ENCODE data around the gene HDAC9.

HDAC9 gene

DNA sequence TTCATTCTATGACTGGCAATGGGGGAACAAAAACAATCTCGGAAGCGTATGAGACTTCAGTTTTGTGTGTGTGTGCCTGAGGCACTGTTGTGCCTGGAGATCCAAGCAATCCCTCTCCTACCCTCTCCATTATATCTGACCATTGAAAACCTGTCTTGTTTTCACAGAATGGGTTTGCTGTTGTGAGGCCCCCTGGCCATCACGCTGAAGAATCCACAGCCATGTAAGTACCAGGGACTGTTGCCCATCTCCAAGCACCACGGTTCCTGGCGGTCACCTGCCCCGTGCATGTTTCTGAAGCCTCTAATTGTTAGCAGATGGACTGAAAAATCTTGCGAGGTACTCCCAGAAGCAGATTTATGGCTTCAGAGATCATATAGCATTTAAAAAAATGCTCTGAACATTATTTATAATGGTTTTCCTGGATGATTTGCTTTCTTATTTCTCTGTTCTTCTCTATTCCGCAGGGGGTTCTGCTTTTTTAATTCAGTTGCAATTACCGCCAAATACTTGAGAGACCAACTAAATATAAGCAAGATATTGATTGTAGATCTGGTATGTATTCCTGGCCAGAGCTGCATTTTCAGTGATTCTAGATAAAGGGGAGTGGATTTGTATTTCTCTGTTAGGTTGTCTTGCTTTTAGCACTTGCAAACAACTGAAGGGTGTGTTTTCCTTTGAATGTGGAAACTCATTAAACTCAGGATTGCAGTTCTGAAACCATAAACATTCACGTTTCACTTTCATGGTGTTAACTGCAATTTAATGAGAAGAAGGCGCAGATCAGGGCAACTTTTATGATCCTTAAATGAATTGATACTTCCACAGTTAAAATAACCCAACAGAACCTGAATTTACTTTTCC lies 333.7 kb downstream of the HDAC9 start:
- peak; percentile 53 for DNase-seq
- H3K27me3 ChIP-seq, result no peaks in the 10 kb centered on the region
- H3K9me3 ChIP-seq, result no peaks in the 10 kb centered on the region
- TF ChIP-seq, protein P1, sequence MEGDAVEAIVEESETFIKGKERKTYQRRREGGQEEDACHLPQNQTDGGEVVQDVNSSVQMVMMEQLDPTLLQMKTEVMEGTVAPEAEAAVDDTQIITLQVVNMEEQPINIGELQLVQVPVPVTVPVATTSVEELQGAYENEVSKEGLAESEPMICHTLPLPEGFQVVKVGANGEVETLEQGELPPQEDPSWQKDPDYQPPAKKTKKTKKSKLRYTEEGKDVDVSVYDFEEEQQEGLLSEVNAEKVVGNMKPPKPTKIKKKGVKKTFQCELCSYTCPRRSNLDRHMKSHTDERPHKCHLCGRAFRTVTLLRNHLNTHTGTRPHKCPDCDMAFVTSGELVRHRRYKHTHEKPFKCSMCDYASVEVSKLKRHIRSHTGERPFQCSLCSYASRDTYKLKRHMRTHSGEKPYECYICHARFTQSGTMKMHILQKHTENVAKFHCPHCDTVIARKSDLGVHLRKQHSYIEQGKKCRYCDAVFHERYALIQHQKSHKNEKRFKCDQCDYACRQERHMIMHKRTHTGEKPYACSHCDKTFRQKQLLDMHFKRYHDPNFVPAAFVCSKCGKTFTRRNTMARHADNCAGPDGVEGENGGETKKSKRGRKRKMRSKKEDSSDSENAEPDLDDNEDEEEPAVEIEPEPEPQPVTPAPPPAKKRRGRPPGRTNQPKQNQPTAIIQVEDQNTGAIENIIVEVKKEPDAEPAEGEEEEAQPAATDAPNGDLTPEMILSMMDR (IDR thresholded peaks at IDR 0.05; ENCODE audit: low read depth, low read length), result no peak
- H3K4me3 ChIP-seq (ENCODE audit: low read depth, low read length), result peak overlapping the region; percentile 42
- peaks cover 24% of the 10 kb centered on the region for H3K4me1 ChIP-seq
- H3K36me3 ChIP-seq, result no peaks in the 10 kb centered on the region

DNA sequence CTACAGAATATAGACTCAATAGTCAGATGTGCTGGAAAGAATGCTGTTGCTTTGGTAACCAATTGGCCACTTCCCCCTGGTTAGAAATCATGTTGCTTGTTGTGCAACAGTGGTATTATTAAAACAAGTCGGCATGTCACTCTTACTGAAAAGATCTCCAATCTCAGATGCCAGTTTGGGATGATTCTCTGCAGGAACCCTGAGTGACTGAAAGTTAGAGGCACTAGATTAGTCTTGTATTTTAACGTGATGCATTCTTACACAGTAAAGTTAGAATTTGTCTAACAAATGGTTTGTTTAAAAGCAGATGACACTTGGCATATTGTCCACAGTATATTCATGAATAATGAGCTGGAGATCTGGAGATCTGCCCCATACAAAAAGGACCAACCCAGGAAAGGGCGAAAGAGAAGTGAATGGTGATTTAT lies 334.3 kb downstream of the HDAC9 start:
- DNase-seq, result no peak

DNA sequence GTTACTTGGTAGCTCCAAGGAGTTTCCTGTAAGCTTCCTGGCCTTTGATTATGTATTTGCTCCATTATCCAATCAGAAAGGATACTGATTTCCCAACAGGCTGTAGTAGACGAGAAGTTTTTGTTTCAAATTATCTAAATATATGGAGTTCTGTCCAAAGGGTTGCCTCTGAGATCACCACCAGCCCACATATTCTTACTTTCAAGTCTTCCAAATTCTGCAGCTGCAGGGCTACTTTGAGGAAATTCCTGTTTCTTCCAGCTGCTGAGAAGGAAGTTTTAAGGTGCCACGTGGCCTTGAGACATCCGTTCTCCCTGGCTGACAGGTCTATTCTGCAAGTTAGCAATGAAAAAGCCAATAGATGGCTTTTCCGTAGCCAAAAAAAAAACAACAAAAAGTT lies 335.9 kb downstream of the HDAC9 start:
- TF ChIP-seq, protein P1 (IDR thresholded peaks at IDR 0.05; ENCODE audit: low read depth, low read length), result no peak
- no peak for DNase-seq
- Histone ChIP-seq H3K27me3 (no peaks in the 10 kb centered on the region), H3K4me1 (peaks cover 38% of the 10 kb centered on the region), H3K36me3 (no peaks in the 10 kb centered on the region), H3K4me3 (ENCODE audit: low read depth, low read length) (no peak overlapping the region), H3K9me3 (no peaks in the 10 kb centered on the region)

More for the DNA sequence above, 334.3 kb downstream of the HDAC9 start:
- Histone ChIP-seq H3K4me3 (ENCODE audit: low read depth, low read length) (peak overlapping the region; percentile 42), H3K36me3 (no peaks in the 10 kb centered on the region), H3K27me3 (no peaks in the 10 kb centered on the region), H3K4me1 (peaks cover 27% of the 10 kb centered on the region), H3K9me3 (no peaks in the 10 kb centered on the region)
- TF ChIP-seq, protein P1 (IDR thresholded peaks at IDR 0.05; ENCODE audit: low read depth, low read length), result no peak

DNA sequence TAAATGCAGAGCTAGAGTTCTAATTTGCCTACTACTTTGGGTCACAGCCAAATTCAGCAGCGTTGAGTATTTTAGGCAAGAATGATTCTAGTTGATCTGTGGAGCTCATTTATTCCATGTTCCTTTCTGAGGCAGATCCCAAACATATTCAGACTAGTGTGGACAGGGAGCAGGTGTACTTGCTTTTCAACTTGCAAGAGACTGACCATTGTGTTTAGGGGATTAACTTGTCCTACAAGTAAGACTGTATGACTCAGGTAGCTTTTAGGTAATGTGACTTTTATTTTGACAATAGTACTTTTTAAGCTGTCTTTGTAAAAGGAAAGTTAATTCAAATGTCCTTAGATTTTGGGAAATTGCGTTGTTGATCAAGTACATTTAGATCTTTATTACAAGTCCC lies 336.4 kb downstream of the HDAC9 start:
- Histone ChIP-seq H3K4me3 (ENCODE audit: low read depth, low read length) (no peak overlapping the region), H3K4me1 (peaks cover 38% of the 10 kb centered on the region), H3K9me3 (no peaks in the 10 kb centered on the region), H3K36me3 (no peaks in the 10 kb centered on the region), H3K27me3 (no peaks in the 10 kb centered on the region)
- DNase-seq, result no peak
- TF ChIP-seq, protein P1 (IDR thresholded peaks at IDR 0.05; ENCODE audit: low read depth, low read length), result no peak

DNA sequence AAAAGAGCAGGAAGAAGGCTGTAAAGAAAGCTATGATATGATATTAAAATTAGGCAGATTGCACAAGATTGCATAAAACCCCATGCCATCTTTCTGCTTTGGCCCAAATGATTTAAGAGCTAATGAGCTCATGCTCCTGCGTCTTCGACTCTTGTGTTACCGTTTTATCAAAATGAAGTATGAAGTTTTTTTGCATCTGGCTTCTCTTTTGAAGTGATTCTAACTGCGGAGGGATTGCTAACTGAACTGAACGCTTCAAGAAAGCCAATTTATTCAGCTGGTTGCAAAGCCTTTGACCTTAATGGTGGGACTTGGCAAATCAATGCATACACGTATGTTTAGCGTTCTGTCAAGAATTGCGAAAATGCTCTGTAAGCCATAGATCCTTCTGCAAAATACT lies 339.0 kb downstream of the HDAC9 start:
- DNase-seq, result no peak
- H3K4me3 ChIP-seq (ENCODE audit: low read depth, low read length), result no peak overlapping the region
- H3K36me3 ChIP-seq, result no peaks in the 10 kb centered on the region
- H3K9me3 ChIP-seq, result no peaks in the 10 kb centered on the region
- TF ChIP-seq, protein P1 (IDR thresholded peaks at IDR 0.05; ENCODE audit: low read depth, low read length), result no peak
- no peaks in the 10 kb centered on the region for H3K27me3 ChIP-seq
- peaks cover 26% of the 10 kb centered on the region for H3K4me1 ChIP-seq

DNA sequence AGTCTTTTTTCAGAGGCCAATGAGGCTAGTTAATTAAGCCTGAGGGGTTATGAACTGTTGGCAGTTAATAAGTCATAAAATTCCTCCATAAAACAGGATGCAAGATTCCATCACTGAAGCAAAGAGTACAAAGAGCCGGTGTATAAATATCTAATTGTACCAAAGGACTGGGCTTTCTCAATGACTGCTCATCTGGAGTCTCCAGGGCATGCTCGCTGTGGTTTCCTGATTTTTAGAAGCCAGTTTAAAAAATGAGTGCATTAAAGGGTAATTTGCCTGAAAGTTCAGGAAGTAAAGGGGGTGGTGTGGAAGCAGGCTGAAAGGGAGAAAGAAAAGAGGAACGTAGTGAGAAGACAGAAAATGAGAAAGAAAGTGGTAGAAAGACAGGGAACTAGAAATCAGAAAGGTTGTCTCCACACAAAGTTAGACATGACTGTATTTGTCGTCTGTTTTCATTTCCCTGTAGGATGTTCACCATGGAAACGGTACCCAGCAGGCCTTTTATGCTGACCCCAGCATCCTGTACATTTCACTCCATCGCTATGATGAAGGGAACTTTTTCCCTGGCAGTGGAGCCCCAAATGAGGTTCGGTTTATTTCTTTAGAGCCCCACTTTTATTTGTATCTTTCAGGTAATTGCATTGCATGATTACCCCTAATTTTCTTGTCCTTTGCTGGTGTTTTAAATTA lies 339.6 kb downstream of the HDAC9 start:
- Histone ChIP-seq H3K27me3 (no peaks in the 10 kb centered on the region), H3K9me3 (no peaks in the 10 kb centered on the region), H3K36me3 (no peaks in the 10 kb centered on the region), H3K4me1 (peaks cover 20% of the 10 kb centered on the region), H3K4me3 (ENCODE audit: low read depth, low read length) (no peak overlapping the region)
- TF ChIP-seq, protein P1 (IDR thresholded peaks at IDR 0.05; ENCODE audit: low read depth, low read length), result no peak
- no peak for DNase-seq

Measured in BE2C (cell line).